Middle frontal gyrus (tissue), 1 donor: ENCODE data around the gene ITM2B.
"Not testable (repeated sequence)": the region's sequence is repeated elsewhere in the genome, so short reads cannot be mapped to it uniquely, and the experiment has no call there.

Experiments
- DNase-seq: peaks from one replicate; pipeline ENCODE4 v3.0.0-alpha.2; 2015; ENCODE audit warnings: low spot score; ENCODE audit errors: extremely low spot score

The ITM2B gene

DNA sequence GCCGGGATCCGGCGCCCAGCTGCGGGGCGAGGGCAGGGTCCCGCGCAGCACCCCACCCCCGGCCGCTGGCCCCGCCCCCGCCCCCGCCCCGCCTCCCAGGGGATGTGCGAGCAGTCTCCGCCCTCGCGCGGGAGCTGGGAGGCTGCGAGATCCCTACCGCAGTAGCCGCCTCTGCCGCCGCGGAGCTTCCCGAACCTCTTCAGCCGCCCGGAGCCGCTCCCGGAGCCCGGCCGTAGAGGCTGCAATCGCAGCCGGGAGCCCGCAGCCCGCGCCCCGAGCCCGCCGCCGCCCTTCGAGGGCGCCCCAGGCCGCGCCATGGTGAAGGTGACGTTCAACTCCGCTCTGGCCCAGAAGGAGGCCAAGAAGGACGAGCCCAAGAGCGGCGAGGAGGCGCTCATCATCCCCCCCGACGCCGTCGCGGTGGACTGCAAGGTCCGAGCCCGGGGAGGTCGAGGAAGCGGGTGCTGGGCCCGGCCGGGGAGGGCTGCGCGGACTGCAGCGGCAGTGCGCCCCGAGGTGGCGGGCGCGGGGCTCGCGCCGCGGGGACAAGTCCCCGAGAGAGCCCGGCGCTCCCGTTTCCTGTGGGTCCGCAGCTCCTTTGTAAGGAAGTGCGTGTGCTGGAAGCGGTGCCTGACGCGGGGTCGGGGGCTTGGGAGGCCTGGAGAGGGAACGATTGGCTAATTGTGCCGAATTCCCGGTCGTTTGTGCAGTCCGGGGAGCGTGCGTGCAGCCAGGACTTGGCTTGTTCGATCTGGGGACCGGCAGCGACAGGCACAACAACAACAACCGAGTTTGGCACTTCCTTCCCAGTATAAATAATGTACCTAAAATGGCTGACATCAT is at the start of gene ITM2B:
TSS of gene ITM2B (plus strand) at position 161 of the 843 bp plus-strand sequence. CDS start at position 316, 155 bp downstream.
- peak; percentile 56 for DNase-seq

DNA sequence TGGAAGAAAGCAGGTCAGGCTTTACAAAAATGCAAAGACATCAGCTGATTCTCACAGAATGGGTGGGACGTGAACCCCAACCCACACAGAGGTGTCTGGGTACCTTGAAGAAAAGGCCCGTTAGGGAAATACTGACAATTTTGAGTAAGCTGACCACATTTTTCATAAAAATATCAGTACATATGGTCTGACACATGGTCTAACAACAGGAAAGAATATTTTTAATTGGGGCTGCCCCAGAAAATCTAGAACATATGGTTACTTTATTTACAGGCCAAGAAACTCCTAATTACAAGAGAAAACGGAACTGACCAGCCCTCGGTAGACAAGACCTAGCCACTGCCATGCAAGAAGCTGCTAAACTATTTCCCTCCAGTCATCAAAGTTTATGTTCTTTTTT is 48.7 kb upstream of the ITM2B start:
- DNase-seq, result no peak

DNA sequence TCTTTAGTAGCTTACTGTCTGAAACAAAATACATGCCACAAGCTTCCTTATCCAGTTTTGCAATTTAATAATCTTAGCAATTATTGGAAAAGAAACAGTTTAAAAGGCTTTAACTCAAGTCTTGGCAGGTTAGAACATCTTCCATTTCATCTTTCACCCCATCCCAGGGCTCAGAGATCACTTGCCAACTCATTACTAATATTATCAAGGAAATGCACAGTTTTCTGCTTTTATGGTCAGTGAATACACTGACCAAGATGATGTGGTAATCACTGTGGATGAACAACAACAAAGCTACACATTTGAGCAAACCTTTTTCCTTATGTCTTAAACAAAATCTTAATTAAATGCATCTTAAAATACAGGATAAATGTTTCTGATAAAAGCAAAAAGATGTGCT is 48.0 kb upstream of the ITM2B start:
- DNase-seq, result no peak

DNA sequence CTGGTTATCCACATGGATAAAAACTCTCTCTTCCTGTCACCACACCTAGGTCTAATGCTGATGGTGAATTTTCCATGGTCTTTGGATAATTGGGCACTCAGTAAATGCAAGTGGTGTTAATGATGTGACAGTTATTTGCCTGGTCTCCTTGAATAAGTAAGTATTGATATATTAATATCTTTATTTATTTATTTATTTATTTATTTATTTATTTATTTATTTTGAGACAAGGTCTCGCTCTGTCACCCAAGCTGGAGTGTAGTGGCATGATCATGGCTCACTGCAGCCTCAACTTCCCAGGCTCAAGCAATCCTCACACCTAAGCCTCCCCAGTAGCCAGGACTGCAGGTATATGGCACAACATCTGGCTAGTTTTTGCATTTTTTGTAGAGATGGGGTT is 46.3 kb upstream of the ITM2B start:
- DNase-seq, result no peak

DNA sequence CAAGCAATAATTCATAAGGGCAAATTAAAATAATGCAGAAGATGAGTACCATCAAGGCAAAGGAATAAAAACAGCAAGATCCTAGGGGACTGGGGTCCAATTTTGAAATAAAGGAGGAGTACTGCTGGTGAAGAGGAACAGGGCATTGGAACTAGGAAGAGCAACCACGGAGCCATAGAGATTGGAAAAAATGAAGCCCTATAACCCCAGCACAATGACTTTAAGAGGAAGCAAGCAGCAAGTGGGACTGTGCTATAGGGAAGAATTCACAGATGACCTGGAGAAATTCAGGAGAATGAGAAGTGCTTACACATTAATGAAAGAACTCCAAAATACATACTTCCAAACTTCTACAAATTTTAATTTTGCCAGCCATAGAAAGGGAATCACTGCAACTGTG is 44.9 kb upstream of the ITM2B start:
- no peak for DNase-seq

DNA sequence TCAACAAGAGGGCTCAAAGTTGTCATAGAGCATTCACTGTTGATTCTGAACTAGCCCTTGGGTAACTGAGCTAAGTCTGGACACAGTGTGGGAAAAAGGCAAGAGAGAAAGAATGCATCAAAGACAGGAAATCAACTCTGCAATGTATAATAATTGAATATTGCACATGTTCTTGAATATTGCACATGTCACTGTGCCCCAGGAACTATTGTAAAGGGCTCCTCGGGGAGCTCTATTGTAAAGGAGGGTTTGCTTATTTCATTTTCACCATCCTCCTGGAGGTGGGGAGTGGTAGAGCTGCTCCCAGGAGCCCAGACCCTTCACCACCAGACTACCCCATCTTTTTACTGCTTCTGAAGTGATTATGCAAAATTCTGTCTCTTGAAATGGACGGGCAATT is 44.4 kb upstream of the ITM2B start:
- no peak for DNase-seq

DNA sequence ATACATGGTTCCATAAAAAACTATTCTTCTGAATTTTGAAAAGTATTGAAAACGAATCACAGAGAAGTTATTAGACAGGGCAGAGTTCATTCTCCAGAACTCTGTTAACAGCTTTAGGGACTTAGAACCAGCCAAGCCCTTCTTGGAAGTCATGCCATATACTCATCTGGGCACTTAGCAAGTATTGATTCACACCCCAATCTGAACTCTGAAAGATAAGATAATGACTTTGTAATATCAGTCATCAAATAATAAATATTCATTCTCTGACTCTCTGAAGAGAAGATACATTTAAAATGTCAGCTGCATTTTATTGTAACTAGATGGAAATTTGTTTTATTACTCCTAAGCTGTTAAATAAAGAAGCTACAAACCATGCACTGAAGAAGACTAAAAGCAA is 43.8 kb upstream of the ITM2B start:
- DNase-seq, result no peak

DNA sequence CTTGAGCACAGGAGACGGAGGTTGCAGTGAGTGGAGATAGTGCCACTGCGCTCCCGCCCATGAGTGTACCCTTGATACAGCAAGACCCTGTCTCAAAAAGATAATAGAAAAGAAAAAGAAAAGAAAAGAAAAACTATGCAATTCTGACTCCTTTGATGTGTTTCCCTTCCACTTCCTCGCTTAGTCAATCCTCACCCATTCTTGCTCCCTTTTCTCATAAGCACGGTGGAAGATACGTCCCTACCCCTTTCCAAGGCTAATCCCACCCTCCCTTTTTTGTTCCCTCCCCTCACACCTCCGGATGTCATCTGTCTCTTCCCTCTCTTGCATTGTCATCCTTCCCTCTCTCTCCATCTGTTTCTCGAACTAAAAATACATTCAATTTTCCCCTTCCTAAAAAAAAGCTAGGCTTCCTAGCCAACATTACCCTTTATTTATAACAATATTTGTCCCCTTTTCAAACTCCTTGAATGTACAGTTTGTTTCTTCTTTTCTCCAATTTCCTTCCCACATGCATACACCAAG is 40.5 kb upstream of the ITM2B start:
- DNase-seq, result no peak

DNA sequence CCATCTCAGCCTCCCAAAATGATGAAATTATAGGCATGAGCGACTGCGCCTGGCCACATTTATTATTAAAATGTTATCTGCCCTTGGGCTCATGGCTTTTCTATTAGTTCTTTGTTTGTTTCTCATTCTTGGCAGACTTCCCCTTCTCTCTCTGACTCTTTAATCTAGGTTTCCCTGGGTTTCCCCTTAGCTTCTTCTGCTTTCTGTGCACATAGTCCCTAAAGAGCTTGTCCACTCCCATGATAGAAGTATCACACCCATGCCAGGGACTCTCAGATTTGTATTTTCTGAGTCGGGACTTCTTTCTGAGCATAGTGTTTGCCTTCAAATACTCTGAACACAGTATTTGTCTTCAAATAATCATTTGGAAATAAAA is 38.6 kb upstream of the ITM2B start:
- DNase-seq, result no peak

DNA sequence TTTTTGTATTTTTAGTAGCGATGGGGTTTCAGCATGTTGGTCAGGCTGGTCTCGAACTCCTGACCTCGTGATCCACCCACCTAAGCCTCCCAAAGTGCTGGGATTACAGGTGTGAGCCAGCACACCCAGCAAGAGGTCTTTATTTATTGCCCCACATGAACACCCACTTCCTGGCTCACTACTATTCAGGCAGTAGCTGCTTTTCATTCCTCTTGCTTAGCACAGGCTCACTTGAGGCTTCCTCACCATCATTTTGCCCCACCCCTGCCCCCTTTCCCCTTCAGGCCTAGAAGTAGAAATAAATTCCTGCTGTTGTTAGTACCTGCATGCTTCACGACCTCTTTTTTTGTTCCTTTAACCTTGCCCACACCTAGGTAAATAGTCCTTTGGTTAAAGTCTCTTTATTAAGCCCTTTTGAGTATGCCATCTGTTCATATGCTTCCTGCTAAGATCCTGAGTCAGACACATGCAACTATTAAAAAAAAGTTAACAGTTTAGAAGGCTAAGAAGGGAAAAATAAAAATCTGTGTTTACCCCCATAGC is 33.5 kb upstream of the ITM2B start:
- no peak for DNase-seq

DNA sequence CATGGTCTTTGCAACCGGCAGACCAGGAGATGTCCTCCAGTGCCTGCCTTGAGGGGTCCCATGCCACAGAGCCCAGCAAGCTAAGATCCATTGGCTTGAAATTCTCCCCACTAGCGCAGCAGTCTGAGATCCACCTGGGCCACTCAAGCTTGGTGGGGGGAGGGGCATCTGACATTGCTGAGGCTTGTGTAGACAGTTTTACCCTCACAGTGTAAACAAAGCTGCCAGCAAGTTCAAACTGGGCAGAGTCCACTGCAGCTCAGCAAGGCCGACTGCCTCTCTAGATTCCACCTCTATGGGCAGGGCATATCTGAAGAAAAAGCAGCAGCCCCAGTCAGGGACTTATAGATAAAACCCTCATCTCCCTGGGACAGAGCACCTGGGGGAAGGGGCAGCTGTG is 32.0 kb upstream of the ITM2B start:
- DNase-seq, result no peak

DNA sequence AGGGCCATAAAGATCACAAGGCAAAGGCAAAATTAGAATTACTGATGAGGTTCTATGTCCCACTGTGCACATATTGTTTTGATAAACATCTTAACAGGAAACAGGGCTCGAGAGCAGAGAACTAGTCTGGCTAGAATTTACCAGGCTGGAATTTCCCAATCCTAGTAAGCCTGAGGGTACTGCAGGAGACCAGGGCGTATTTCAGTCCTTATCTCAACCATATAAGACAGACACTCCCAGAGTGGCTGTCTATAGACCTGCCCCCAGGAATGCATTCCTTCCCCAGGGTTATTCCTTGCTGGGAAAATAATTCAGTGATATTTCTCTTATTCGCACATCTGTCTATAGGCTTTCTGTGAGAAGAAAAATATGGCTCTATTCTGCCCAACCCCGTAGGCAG is 25.8 kb upstream of the ITM2B start:
- DNase-seq, result not testable (repeated sequence)

DNA sequence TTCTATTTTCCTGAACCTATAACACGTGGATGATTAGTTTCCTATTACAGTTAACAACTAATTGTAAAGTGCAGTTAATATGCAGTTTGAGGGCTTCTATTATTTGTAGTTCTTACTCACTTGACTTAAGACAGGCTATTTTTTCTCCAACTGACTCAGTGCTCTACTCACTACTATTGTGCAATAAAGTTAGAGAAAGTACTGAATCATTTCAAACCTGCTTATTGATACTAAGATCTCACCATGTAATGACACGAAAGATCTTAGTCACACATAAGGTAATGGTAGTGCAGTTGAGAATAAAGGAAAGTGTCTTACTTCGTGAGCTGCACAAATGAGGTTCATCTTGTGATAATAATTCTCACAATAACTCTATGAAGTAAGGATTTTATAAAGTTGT is 22.8 kb upstream of the ITM2B start:
- DNase-seq, result no peak

DNA sequence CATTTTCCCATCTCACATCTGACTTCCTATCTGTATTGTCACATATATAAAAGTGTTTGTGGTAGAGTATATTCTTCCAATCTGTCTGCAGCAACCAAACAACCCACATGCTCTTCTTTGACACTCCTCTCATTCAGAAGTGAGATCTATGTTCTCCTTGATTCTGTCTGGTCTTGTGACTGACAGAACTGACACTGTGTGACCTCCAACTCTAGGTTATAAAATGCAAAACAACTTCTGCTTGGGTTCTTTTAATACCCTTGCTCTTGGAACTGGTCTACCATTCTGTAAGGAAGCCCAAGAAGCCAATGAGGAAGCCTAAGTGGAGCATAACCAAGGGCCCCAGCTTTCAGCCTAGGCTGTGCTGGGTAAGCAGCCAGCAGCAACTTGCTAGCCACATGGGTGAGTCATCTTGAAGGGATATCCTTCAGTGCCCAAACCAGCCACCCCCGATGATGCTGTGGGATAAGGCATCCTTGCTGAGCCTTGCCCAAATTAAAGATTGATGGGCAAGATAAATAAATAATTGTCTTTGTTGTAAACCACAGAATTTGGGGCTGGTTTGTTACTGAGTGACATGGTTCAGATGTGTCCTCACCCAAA is 18.4 kb upstream of the ITM2B start:
- no peak for DNase-seq

DNA sequence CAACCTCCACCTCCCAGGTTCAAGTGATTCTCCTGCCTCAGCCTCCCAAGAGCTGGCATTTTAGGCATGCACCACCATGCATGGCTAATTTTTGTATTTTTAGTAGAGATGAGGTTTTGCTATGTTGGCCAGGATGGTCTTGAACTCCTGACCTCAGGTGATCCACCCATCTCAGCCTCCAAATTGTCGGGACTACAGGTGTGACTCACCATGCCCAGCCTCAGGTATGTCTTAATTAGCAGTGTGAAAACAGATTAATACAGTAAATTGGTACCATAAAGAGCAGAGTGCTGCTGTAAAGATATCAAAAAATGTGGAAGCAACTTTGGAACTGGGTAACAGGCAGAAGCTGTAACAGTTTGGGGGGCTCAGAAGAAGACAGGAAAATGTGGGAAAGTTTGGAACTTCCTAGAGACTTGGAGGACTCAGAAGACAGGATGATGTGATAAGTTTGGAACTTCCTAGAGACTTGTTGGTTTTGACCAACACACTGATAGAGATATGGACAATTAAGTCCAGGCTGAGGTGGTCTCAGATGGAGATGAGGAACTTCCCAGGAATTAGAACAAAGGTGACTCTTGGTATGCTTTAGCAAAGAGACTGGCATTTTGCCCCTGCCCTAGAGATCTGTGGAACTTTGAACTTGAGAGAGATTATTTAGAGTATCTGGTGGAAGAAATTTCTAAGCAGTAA is 17.3 kb upstream of the ITM2B start:
- DNase-seq, result not testable (repeated sequence)

DNA sequence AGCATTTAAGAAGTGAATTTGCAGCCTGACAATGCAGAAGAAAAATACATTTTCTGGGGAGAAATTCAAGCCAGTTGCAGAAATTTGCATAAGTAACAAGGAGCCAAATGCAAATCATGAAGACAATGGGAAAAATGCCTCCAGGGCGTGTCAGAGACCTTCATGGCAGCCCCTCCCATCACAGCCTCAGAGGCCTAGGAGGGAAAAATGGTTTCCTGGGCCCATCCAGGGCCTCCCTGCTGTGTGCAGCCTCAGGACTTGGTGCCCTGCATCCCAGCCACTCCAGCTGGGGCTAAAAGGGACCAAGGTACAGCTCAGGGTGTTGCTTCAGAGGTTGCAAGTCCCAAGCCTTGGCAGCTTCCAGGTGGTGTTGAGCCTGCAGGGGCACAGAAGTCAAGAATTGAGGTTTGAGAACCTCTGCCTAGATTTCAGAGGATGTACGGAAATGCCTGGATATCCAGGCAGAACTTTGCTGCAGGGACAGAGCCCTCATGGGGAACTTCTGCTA is 16.7 kb upstream of the ITM2B start:
- no peak for DNase-seq

DNA sequence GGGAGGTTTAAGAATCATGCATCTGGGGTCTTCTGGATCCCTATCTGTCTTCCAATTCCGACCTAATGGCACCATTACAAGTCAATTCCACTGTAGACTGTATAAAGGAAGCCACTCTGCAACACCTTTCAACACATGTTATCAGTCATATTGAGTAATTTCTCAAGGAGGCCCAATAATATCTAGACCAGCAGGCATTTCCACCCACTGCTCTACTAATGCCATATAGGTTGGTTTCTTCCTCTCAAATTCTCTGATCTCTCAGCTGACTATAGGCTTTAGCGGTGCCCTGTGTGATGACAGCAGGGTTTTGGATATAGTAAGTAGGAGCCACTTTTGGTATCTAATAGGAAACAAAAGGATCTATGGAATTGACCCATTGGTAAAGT is 12.4 kb upstream of the ITM2B start:
- DNase-seq, result no peak

DNA sequence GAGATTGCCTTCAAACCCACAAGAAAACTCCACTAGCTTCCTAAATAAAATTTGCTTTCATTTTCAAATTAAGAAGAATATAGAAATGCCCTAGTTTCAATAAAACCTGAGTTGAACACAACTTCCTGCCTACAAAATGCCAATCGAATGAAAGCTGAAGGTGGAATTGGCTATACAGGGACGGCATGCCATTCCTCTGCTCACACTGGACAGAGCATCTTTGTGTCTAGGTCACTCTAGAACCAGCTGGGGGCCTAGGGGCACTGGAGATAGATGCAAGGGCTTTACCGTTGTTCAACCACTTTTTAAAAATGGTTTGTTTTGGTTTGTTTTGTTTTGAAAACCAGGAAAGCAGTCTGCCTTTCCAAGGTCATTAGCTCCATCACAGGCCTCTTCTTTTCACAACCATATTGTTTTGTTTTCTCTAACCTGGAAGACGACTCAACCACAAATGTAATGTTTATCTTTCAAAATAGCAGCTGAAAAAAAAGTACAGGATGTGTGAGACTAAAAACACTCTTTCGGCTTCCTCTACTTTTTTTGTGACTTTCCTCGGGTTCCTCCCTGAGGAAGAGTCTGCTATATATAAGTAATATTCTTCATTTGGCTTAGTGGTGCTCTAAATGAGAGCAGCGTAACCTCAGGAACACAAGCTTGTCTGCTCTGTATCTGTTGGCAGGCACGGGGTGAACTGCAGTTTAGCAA is 11.9 kb upstream of the ITM2B start:
- DNase-seq, result no peak

DNA sequence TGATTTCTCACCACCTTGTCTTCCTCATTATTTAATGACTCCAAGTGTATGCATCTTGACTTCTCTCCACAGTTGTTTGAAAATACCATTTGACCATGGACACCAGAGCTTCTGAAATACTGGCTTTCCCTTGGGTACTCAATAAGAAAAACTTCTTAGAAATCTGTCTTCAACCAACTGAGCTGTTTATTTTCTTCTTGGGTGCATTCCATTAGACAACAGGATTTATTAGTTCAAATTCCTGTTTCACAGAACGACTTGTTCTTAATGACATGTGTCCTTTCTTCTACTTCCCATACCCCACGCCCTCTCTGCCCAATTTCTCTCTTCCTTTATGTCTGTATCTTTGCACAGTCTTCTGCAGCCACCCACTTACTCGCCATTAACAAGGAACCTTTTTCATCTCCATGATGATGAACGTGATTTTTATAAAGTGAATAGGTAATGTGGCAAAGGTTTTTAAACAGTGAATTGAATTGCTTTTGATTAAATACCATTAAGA is 11.3 kb upstream of the ITM2B start:
- no peak for DNase-seq

DNA sequence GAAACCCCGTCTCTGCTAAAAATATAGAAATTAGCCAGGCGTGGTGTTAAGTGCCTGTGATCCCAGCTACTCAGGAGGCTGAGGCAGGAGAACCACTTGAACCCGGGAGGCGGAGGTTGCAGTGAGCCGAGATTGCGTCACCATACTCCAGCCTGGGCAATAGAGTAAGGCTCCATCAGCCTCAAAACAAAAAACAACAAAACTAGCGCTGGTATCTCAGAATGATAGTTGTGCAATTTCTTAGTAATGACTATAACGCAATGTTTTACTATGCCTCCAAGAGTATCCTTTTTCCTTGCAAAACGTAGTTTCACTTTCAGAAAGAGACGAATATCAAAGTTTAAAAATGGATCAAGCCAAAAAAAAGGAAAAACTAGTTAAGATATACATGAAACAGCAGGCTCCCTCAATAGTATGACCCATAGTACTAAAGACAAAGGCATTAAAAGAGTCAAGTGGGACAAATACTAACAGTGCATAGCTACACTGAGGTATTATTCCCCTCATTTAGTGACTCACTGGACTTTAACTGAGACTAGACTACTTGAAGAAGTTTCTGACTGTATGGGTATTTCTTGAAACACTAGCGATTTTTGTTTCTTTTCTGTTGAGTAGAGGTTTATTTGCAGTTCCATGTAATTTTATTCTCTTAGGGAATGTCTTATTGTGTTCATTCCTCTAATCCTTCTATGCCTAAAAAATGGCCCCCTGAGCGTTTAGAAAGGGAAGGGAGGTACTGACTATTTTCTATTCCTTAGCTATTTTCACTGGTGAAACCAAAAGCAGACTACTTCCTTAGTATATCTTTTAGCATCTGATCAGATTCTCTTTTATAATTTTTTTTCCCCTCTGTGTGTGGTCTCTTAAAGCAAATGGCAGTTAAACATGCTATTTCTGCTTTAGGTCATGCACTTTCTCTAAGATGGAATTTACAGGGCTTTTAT is 10.4 kb upstream of the ITM2B start:
- DNase-seq, result no peak
